ENCODE data around the gene MEPCE. TPM values are rescaled to one million over a fixed set of nuclear protein-coding genes. Genes with fewer than 3 reads are reported as not detected.

Gene MEPCE
- total and polyA plus RNA-seq, 9 of the 15 experiments (the other 6 are each of a cell fraction or from before 2014, with no cell fraction given): 10.9 to 76.3 (median 44.1) TPM

DNA sequence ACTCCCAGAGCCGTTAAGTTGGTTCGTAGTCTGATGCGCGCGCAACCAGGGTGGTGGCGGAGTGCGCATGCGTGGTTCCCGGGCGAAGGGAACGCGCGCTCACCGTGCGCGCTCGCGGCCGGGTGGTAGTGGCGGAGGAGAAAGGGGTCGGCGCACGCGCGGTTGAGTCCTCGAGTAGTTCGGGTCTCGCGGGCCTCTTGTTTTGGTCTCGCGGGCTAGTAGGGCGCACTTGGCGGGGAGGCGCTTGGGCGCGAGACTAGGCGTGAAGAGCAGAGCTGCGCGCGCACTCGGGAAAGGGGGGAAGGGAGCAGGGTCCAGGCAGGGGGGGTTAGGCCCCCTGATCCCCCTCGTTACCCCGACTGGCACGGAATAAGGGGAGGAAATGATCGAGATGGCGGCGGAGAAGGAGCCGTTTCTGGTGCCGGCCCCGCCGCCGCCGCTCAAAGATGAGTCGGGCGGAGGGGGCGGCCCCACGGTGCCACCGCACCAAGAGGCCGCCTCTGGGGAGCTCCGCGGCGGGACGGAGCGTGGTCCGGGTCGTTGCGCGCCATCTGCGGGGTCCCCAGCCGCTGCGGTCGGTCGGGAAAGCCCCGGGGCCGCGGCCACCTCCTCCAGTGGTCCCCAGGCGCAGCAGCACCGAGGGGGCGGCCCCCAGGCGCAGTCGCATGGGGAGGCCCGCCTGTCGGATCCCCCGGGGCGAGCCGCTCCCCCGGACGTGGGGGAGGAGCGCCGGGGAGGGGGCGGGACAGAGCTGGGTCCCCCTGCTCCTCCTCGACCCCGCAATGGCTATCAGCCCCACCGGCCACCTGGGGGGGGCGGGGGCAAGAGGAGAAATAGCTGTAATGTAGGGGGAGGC is at the start of gene MEPCE (continued):
- TF ChIP-seq, protein P1, sequence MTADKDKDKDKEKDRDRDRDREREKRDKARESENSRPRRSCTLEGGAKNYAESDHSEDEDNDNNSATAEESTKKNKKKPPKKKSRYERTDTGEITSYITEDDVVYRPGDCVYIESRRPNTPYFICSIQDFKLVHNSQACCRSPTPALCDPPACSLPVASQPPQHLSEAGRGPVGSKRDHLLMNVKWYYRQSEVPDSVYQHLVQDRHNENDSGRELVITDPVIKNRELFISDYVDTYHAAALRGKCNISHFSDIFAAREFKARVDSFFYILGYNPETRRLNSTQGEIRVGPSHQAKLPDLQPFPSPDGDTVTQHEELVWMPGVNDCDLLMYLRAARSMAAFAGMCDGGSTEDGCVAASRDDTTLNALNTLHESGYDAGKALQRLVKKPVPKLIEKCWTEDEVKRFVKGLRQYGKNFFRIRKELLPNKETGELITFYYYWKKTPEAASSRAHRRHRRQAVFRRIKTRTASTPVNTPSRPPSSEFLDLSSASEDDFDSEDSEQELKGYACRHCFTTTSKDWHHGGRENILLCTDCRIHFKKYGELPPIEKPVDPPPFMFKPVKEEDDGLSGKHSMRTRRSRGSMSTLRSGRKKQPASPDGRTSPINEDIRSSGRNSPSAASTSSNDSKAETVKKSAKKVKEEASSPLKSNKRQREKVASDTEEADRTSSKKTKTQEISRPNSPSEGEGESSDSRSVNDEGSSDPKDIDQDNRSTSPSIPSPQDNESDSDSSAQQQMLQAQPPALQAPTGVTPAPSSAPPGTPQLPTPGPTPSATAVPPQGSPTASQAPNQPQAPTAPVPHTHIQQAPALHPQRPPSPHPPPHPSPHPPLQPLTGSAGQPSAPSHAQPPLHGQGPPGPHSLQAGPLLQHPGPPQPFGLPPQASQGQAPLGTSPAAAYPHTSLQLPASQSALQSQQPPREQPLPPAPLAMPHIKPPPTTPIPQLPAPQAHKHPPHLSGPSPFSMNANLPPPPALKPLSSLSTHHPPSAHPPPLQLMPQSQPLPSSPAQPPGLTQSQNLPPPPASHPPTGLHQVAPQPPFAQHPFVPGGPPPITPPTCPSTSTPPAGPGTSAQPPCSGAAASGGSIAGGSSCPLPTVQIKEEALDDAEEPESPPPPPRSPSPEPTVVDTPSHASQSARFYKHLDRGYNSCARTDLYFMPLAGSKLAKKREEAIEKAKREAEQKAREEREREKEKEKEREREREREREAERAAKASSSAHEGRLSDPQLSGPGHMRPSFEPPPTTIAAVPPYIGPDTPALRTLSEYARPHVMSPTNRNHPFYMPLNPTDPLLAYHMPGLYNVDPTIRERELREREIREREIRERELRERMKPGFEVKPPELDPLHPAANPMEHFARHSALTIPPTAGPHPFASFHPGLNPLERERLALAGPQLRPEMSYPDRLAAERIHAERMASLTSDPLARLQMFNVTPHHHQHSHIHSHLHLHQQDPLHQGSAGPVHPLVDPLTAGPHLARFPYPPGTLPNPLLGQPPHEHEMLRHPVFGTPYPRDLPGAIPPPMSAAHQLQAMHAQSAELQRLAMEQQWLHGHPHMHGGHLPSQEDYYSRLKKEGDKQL (CRISPR knock-in tag; IDR thresholded peaks at IDR 0.05; ENCODE audit: borderline replicate concordance): no peak
- TF ChIP-seq IRF2 (CRISPR knock-in tag; IDR thresholded peaks at IDR 0.05): no peak
- TF ChIP-seq ZBTB26 (CRISPR knock-in tag; IDR thresholded peaks at IDR 0.05): 0 out of 2 replicates have a peak, but pooled peaks have one; percentile 2
- no peak for TF ChIP-seq PTRF (tag; IDR thresholded peaks at IDR 0.05)
- no peak for TF ChIP-seq ASH1L (IDR thresholded peaks at IDR 0.05; ENCODE audit: borderline replicate concordance, low read depth, partially characterized antibody)
- TF ChIP-seq ZNF764 (CRISPR knock-in tag; IDR thresholded peaks at IDR 0.05; ENCODE audit: low read depth): no peak
- no peak for TF ChIP-seq EWSR1 (IDR thresholded peaks at IDR 0.05; ENCODE audit: borderline replicate concordance, low read depth, partially characterized antibody)
- no peak for TF ChIP-seq RBM17 (IDR thresholded peaks at IDR 0.05; ENCODE audit: borderline replicate concordance, low read depth, low read length)
- TF ChIP-seq, protein P2, sequence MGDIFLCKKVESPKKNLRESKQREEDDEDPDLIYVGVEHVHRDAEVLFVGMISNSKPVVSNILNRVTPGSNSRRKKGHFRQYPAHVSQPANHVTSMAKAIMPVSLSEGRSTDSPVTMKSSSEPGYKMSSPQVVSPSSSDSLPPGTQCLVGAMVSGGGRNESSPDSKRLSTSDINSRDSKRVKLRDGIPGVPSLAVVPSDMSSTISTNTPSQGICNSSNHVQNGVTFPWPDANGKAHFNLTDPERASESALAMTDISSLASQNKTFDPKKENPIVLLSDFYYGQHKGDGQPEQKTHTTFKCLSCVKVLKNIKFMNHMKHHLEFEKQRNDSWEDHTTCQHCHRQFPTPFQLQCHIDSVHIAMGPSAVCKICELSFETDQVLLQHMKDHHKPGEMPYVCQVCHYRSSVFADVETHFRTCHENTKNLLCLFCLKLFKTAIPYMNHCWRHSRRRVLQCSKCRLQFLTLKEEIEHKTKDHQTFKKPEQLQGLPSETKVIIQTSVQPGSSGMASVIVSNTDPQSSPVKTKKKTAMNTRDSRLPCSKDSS (IDR thresholded peaks at IDR 0.05; ENCODE audit: low read depth, partially characterized antibody): no peak
- TF ChIP-seq SP1 (CRISPR knock-in tag; IDR thresholded peaks at IDR 0.05): peak; percentile 27; the same call in 1 of the 2 replicates
- no peak; the same call in 1 of the 2 replicates for TF ChIP-seq TCF7 (IDR thresholded peaks at IDR 0.05; ENCODE audit: borderline replicate concordance)
- TF ChIP-seq U2AF2 (optimal IDR thresholded peaks at IDR 0.05; ENCODE audit: low read depth, low read length): no peak
- TF ChIP-seq SREBF1 (IDR thresholded peaks at IDR 0.05; ENCODE audit: borderline replicate concordance, low read depth, low read length): no peak
- peak; percentile 79 for TF ChIP-seq NFRKB (IDR thresholded peaks at IDR 0.05; ENCODE audit: low read depth)
- no peak for TF ChIP-seq FOXA1 (IDR thresholded peaks at IDR 0.05; ENCODE audit: borderline replicate concordance)
- TF ChIP-seq ZBTB43 (CRISPR knock-in tag; IDR thresholded peaks at IDR 0.05): no peak
- no peak for TF ChIP-seq RFX1 (IDR thresholded peaks at IDR 0.05)
